MM.1S (cell line): Measurements from ENCODE around the gene COA3.
A peak's percentile ranks its signal among the peaks of the same experiment; 100 is the strongest.

Experiments
- DNase-seq: peaks from one replicate; pipeline ENCODE4 v3.0.0-alpha.2; 2015
- H2AFZ ChIP-seq: fragments of 300-600 bp; sonication (generic); 2 replicates; pipeline ENCODE4 v1.6.0; 2016; ENCODE audit warnings: antibody characterized with exemption, low read length
- H3F3A ChIP-seq: fragments of 300-600 bp; sonication (generic); 2 replicates; pipeline ENCODE4 v1.6.1; 2016; ENCODE audit warnings: mild to moderate bottlenecking, antibody characterized with exemption, low read length, moderate library complexity, mixed read lengths; ENCODE audit not compliant: insufficient read depth
- H3K27ac ChIP-seq: fragments of 300-600 bp; sonication (generic); 2 replicates; pipeline ENCODE4 v1.5.1; 2016; ENCODE audit warnings: mild to moderate bottlenecking, low read length
- H3K27me3 ChIP-seq: fragments of 300-600 bp; sonication (generic); replicated peaks from 2 replicates; pipeline ENCODE4 v1.6.0; 2016; ENCODE audit warnings: low read length; ENCODE audit not compliant: insufficient read depth
- H3K36me3 ChIP-seq: fragments of 300-600 bp; sonication (generic); replicated peaks from 2 replicates; pipeline ENCODE4 v1.6.1; 2016; ENCODE audit warnings: mild to moderate bottlenecking, low read length, mixed read lengths; ENCODE audit not compliant: insufficient read depth
- H3K4me1 ChIP-seq: fragments of 300-600 bp; sonication (generic); 2 replicates; pipeline ENCODE4 v1.6.1; 2016; ENCODE audit warnings: low read length, mixed read lengths
- H3K4me2 ChIP-seq: fragments of 300-600 bp; sonication (generic); 2 replicates; pipeline ENCODE4 v1.6.0; 2016; ENCODE audit warnings: low read depth, low read length
- H3K4me3 ChIP-seq: fragments of 300-600 bp; sonication (generic); 2 replicates; pipeline ENCODE4 v1.5.1; 2016; ENCODE audit warnings: low read length, mixed read lengths
- H3K79me2 ChIP-seq: fragments of 300-600 bp; sonication (generic); 2 replicates; pipeline ENCODE4 v1.6.1; 2016; ENCODE audit warnings: mixed run types, low read length, mixed read lengths
- H3K9ac ChIP-seq: fragments of 300-600 bp; sonication (generic); 2 replicates; pipeline ENCODE4 v1.6.1; 2016; ENCODE audit warnings: low read length, mixed read lengths
- H3K9me2 ChIP-seq: fragments of 300-600 bp; sonication (generic); replicated peaks from 2 replicates; pipeline ENCODE4 v1.6.1; 2016; ENCODE audit warnings: mild to moderate bottlenecking, low read length, mixed read lengths; ENCODE audit not compliant: insufficient read depth
- H3K9me3 ChIP-seq: fragments of 300-600 bp; sonication (generic); replicated peaks from 2 replicates; pipeline ENCODE4 v1.6.1; 2016; ENCODE audit warnings: mild to moderate bottlenecking, low read length, mixed read lengths; ENCODE audit not compliant: insufficient read depth
- H4K20me1 ChIP-seq: fragments of 300-600 bp; sonication (generic); 2 replicates; pipeline ENCODE4 v1.6.1; 2016; ENCODE audit warnings: mild to moderate bottlenecking, low read length, moderate library complexity, mixed read lengths; ENCODE audit not compliant: insufficient read depth
- CTCF ChIP-seq: fragments of 300-600 bp; sonication (generic); IDR thresholded peaks from 2 replicates; pipeline ENCODE4 v1.5.1; 2016; ENCODE audit warnings: antibody characterized with exemption, low read length, mixed read lengths
- EZH2 ChIP-seq: fragments of 300-600 bp; sonication (generic); optimal IDR thresholded peaks from 2 replicates; pipeline ENCODE3; 2017; ENCODE audit warnings: low read depth, mild to moderate bottlenecking, antibody characterized with exemption, low read length, mixed read lengths
- EZH2phosphoT487 ChIP-seq: fragments of 300-600 bp; sonication (generic); IDR thresholded peaks from 2 replicates; pipeline ENCODE4 v1.6.1; 2018; ENCODE audit warnings: antibody characterized with exemption, low read length

Gene COA3

DNA sequence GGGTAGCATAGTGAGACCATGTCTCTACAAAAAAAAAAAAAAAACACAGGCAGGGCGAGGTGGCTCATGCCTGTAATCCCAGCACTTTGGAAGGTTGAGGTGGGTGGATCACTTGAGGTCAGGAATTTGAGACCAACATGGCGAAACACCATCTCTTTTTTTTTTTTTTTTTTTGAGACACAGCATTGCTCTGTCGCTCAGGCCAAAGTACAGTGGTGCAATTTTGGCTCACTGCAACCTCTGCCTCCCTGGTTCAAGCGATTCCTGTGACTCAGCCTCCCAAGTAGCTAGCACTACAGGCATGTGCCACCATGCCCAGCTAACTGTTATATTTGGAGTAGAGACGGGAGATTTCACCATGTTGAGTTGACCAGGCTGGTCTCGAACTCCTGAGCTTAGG, 32.4 kb downstream of the COA3 start:
- no peaks in the 10 kb centered on the region for H3K79me2 ChIP-seq
- H3K4me1 ChIP-seq, result peaks cover 6% of the 10 kb centered on the region
- no peaks in the 10 kb centered on the region for H3K9me3 ChIP-seq
- no peak overlapping the region for H3K4me2 ChIP-seq
- no peaks in the 10 kb centered on the region for H3K9me2 ChIP-seq
- no peak overlapping the region for H3K9ac ChIP-seq
- H3K4me3 ChIP-seq, result no peak overlapping the region
- DNase-seq, result no peak
- no peaks in the 10 kb centered on the region for H4K20me1 ChIP-seq
- H2AFZ ChIP-seq, result no peak overlapping the region
- H3K27me3 ChIP-seq, result 0 out of 2 replicates have a peak, but pooled peaks cover 5% of the 10 kb centered on the region
- H3K27ac ChIP-seq, result no peak overlapping the region
- no peaks in the 10 kb centered on the region for H3K36me3 ChIP-seq
- H3F3A ChIP-seq, result no peaks in the 10 kb centered on the region
- no peak for TF ChIP-seq CTCF
- no peak for TF ChIP-seq EZH2phosphoT487
- no peak for TF ChIP-seq EZH2

- H3K36me3 ChIP-seq, result no peaks in the 10 kb centered on the region
- H3K27me3 ChIP-seq, result 0 out of 2 replicates have a peak, but pooled peaks cover 4% of the 10 kb centered on the region
- H3K4me2 ChIP-seq, result peak overlapping the region; percentile 61; the same call in 1 of the 2 replicates
- 0 out of 2 replicates have a peak overlapping the region, but pooled peaks have one; percentile 36 for H3K4me3 ChIP-seq
- peaks cover 18% of the 10 kb centered on the region for H3K4me1 ChIP-seq
- no peaks in the 10 kb centered on the region for H3K9me3 ChIP-seq
- no peak overlapping the region for H3K27ac ChIP-seq
- H3K79me2 ChIP-seq, result no peaks in the 10 kb centered on the region
- H3F3A ChIP-seq, result no peaks in the 10 kb centered on the region; the same call in 1 of the 2 replicates
- H3K9me2 ChIP-seq, result no peaks in the 10 kb centered on the region
- TF ChIP-seq EZH2phosphoT487 (no peak), EZH2 (no peak), CTCF (no peak)
- H4K20me1 ChIP-seq, result no peaks in the 10 kb centered on the region
- 0 out of 2 replicates have a peak overlapping the region, but pooled peaks have one; percentile 31 for H2AFZ ChIP-seq
- DNase-seq, result no peak
- no peak overlapping the region for H3K9ac ChIP-seq
These were observed 36.9 kb downstream of the COA3 start for GRCh38 chr17:42761638-42762037.

DNA sequence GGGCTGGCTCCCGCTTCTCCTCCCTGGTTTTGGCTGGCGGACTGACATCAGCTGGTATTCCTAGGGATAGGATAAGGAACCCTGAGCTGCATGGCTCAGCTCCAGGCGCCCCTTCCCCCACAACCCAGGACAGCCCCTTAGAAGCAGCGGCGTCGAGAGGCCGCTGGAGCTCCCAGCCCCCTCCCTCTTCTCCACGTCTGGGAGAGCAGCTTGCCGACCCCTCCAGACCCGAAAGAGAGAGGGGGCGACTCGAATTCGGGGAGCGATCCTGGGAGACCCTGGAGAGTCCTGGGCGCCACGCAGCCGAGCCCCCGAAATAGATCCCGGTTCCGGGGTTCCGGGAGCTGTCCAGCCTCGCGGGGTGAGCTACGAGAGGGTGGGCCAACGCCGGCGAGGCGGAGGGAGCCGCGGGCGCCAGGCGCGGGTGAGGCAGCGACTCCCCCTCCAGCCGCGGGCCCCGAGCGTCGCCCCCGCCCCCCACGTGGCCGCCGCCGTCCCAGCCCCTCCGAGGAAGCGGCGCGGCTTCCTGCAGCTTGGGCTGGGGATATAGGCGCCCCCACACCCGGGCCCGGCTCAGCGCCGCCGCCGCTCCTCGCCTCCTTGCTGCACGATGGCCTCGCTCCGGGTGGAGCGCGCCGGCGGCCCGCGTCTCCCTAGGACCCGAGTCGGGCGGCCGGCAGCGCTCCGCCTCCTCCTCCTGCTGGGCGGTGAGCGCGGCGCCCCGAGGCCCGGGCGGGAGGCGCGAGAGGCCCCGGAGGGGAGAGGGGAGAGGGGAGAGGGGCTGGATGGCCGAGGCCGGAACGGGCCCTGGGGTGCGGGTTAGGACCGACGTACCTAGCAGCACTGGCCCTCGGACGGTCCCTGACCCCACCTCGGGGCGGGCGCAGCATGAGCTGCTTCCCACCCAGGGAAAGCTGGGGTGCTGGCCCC, 37.6 kb downstream of the COA3 start, which contains the start of gene RAMP2:
Gene RAMP2 (plus strand): TSS at position 576 of the 930 bp plus-strand sequence. CDS start 35 bp downstream, at position 611.
- H4K20me1 ChIP-seq, result no peaks in the 10 kb centered on the region
- no peaks in the 10 kb centered on the region for H3K79me2 ChIP-seq
- peak within 1 kb of the TSS; percentile 61 for H3K4me2 ChIP-seq
- H3K27me3 ChIP-seq, result 0 out of 2 replicates have a peak, but pooled peaks cover 4% of the 10 kb centered on the region
- H3K9ac ChIP-seq, result no peak within 1 kb of the TSS
- no peaks in the 10 kb centered on the region for H3K36me3 ChIP-seq
- peak within 1 kb of the TSS; percentile 31; the same call in 1 of the 2 replicates for H2AFZ ChIP-seq
- H3F3A ChIP-seq, result no peaks in the 10 kb centered on the region; the same call in 1 of the 2 replicates
- peak within 1 kb of the TSS; percentile 36; the same call in 1 of the 2 replicates for H3K4me3 ChIP-seq
- H3K4me1 ChIP-seq, result peaks cover 18% of the 10 kb centered on the region
- no peak for DNase-seq
- no peak for TF ChIP-seq CTCF
- no peak for TF ChIP-seq EZH2phosphoT487
- TF ChIP-seq EZH2, result no peak
- H3K27ac ChIP-seq, result no peak within 1 kb of the TSS
- H3K9me3 ChIP-seq, result no peaks in the 10 kb centered on the region
- H3K9me2 ChIP-seq, result no peaks in the 10 kb centered on the region
